ENCODE data around the gene TTYH3.

TTYH3 gene

GRCh38 chr7:2649139-2649838 is 17.5 kb downstream of the TTYH3 start:
- DNase-seq (ENCODE audit: low read depth) = no peak

- DNase-seq (ENCODE audit: low read depth) = no peak
These were observed 18.2 kb downstream of the TTYH3 start for GRCh38 chr7:2649991-2650390.

- DNase-seq (ENCODE audit: low read depth) = no peak
These were observed 18.7 kb downstream of the TTYH3 start for GRCh38 chr7:2650451-2650850.

GRCh38 chr7:2651336-2651735 is 19.6 kb downstream of the TTYH3 start:
- no peak for DNase-seq (ENCODE audit: low read depth)

- DNase-seq (ENCODE audit: low read depth) = no peak
These were observed 20.3 kb downstream of the TTYH3 start for GRCh38 chr7:2651847-2652735.

GRCh38 chr7:2652736-2653060 is 20.9 kb downstream of the TTYH3 start:
- no peak for DNase-seq (ENCODE audit: low read depth)

- DNase-seq (ENCODE audit: low read depth) = no peak
These were observed 22.3 kb downstream of the TTYH3 start for GRCh38 chr7:2654059-2654458.

- no peak for DNase-seq (ENCODE audit: low read depth)
These were observed 24.3 kb downstream of the TTYH3 start for GRCh38 chr7:2655870-2656614.

GRCh38 chr7:2657208-2657607 is 25.4 kb downstream of the TTYH3 start:
- no peak for DNase-seq (ENCODE audit: low read depth)

- no peak for DNase-seq (ENCODE audit: low read depth)
These were observed 26.3 kb downstream of the TTYH3 start for GRCh38 chr7:2657920-2658671.

GRCh38 chr7:2658941-2659340 is 27.2 kb downstream of the TTYH3 start:
- no peak for DNase-seq (ENCODE audit: low read depth)

GRCh38 chr7:2659556-2660358 is 28.0 kb downstream of the TTYH3 start:
- DNase-seq (ENCODE audit: low read depth) = no peak

GRCh38 chr7:2660359-2661095 is 28.7 kb downstream of the TTYH3 start:
- DNase-seq (ENCODE audit: low read depth) = no peak

- DNase-seq (ENCODE audit: low read depth) = no peak
These were observed 29.3 kb downstream of the TTYH3 start for GRCh38 chr7:2661096-2661449.

GRCh38 chr7:2661602-2662272 is 30.0 kb downstream of the TTYH3 start:
- no peak for DNase-seq (ENCODE audit: low read depth)

- DNase-seq (ENCODE audit: low read depth) = no peak
These were observed 30.7 kb downstream of the TTYH3 start for GRCh38 chr7:2662273-2663120.

- DNase-seq (ENCODE audit: low read depth) = no peak
These were observed 31.5 kb downstream of the TTYH3 start for GRCh38 chr7:2663121-2663886.

GRCh38 chr7:2663960-2664359 is 32.2 kb downstream of the TTYH3 start:
- no peak for DNase-seq (ENCODE audit: low read depth)

Data from CMK (cell line).